ENCODE results near the gene LOC128125822.
"Not testable (repeated sequence)": the region's sequence is repeated elsewhere in the genome, so short reads cannot be mapped to it uniquely, and the experiment has no call there.

Gene LOC128125822

GRCh38 chr6:63584125-63584514, 11.8 kb downstream of the LOC128125822 start:
- Mint-ChIP-seq H3K4me1 (no peaks in the 10 kb centered on the region), H3K36me3 (peaks cover 22% of the 10 kb centered on the region), H3K4me3 (no peak overlapping the region), H3K27me3 (ENCODE audit: insufficient read depth, low read depth) (no peaks in the 10 kb centered on the region), H3K27ac (no peak overlapping the region), H3K9me3 (no peaks in the 10 kb centered on the region)
- no peak overlapping the region for H3K9ac ChIP-seq
- H3K4me2 ChIP-seq, result no peak overlapping the region
- peaks cover 25% of the 10 kb centered on the region for H3K36me3 ChIP-seq
- no peak overlapping the region for H3K4me3 ChIP-seq
- H3K4me1 ChIP-seq, result no peaks in the 10 kb centered on the region
- H3K9me3 ChIP-seq (ENCODE audit: low read depth), result no peaks in the 10 kb centered on the region
- H3K79me2 ChIP-seq (ENCODE audit: low read depth), result peaks cover 8% of the 10 kb centered on the region
- peaks cover 21% of the 10 kb centered on the region for H4K20me1 ChIP-seq (ENCODE audit: low read depth)
- TF ChIP-seq CTCF (IDR thresholded peaks at IDR 0.05), result no peak
- no peak for TF ChIP-seq EZH2 (IDR thresholded peaks at IDR 0.05)
- TF ChIP-seq EZH2phosphoT487 (IDR thresholded peaks at IDR 0.05), result no peak
- H3K27me3 ChIP-seq, result no peaks in the 10 kb centered on the region
- H2AFZ ChIP-seq (replicated peaks), result no peak overlapping the region
- no peak overlapping the region for H3K27ac ChIP-seq
- DNase-seq (ENCODE audit: low spot score), result no peak
- peaks cover 42% of the 10 kb centered on the region for H3F3A ChIP-seq (ENCODE audit: low read depth)

- Histone ChIP-seq H2AFZ (replicated peaks) (no peak overlapping the region), H3K9me3 (ENCODE audit: low read depth) (no peaks in the 10 kb centered on the region), H3K36me3 (peaks cover 21% of the 10 kb centered on the region), H4K20me1 (ENCODE audit: low read depth) (peaks cover 16% of the 10 kb centered on the region), H3K79me2 (ENCODE audit: low read depth) (peaks cover 4% of the 10 kb centered on the region), H3K27ac (no peak overlapping the region), H3K9ac (no peak overlapping the region), H3K27me3 (no peaks in the 10 kb centered on the region), H3K4me1 (peaks cover under 1% of the 10 kb centered on the region), H3K4me3 (no peak overlapping the region), H3K4me2 (no peak overlapping the region), H3F3A (ENCODE audit: low read depth) (peaks cover 42% of the 10 kb centered on the region)
- Mint-ChIP-seq H3K27ac (no peak overlapping the region), H3K36me3 (peaks cover 21% of the 10 kb centered on the region), H3K4me1 (no peaks in the 10 kb centered on the region), H3K9me3 (no peaks in the 10 kb centered on the region), H3K4me3 (no peak overlapping the region), H3K27me3 (ENCODE audit: insufficient read depth, low read depth) (no peaks in the 10 kb centered on the region)
- no peak for DNase-seq (ENCODE audit: low spot score)
- TF ChIP-seq CTCF (IDR thresholded peaks at IDR 0.05) (no peak), EZH2phosphoT487 (IDR thresholded peaks at IDR 0.05) (no peak), EZH2 (IDR thresholded peaks at IDR 0.05) (no peak)
These were observed 12.3 kb downstream of the LOC128125822 start for GRCh38 chr6:63584566-63584965.

GRCh38 chr6:63585652-63586051, 13.4 kb downstream of the LOC128125822 start:
- H3K4me2 ChIP-seq; H3K36me3 ChIP-seq; H3K9ac ChIP-seq; H3K4me3 Mint-ChIP-seq; H3K4me1 Mint-ChIP-seq; H3K27me3 Mint-ChIP-seq (ENCODE audit: insufficient read depth, low read depth); H3K4me1 ChIP-seq; H3K9me3 Mint-ChIP-seq; H3K9me3 ChIP-seq (ENCODE audit: low read depth); H3K79me2 ChIP-seq (ENCODE audit: low read depth); H3K4me3 ChIP-seq; DNase-seq (ENCODE audit: low spot score); H3K27me3 ChIP-seq; H2AFZ ChIP-seq (replicated peaks); H3K27ac ChIP-seq; H3K27ac Mint-ChIP-seq: not testable (repeated sequence)
- H4K20me1 ChIP-seq (ENCODE audit: low read depth), result peaks cover 12% of the 10 kb centered on the region
- H3F3A ChIP-seq (ENCODE audit: low read depth), result peaks cover 33% of the 10 kb centered on the region
- peaks cover 12% of the 10 kb centered on the region for H3K36me3 Mint-ChIP-seq

- TF ChIP-seq EZH2phosphoT487 (IDR thresholded peaks at IDR 0.05) (no peak), CTCF (IDR thresholded peaks at IDR 0.05) (no peak), EZH2 (IDR thresholded peaks at IDR 0.05) (no peak)
- peak; percentile 21 for DNase-seq (ENCODE audit: low spot score)
- H3K9me3 ChIP-seq (ENCODE audit: low read depth), result no peaks in the 10 kb centered on the region
- H3K4me3 ChIP-seq, result no peak overlapping the region
- Mint-ChIP-seq H3K4me1 (peaks cover 6% of the 10 kb centered on the region), H3K27me3 (ENCODE audit: insufficient read depth, low read depth) (no peaks in the 10 kb centered on the region), H3K4me3 (no peak overlapping the region), H3K9me3 (no peaks in the 10 kb centered on the region), H3K27ac (peak overlapping the region; percentile 44), H3K36me3 (no peaks in the 10 kb centered on the region)
- no peaks in the 10 kb centered on the region for H3K27me3 ChIP-seq
- no peak overlapping the region for H2AFZ ChIP-seq (replicated peaks)
- H3K9ac ChIP-seq, result no peak overlapping the region
- no peak overlapping the region for H3K4me2 ChIP-seq
- no peaks in the 10 kb centered on the region for H4K20me1 ChIP-seq (ENCODE audit: low read depth)
- H3K4me1 ChIP-seq, result peaks cover 9% of the 10 kb centered on the region
- no peaks in the 10 kb centered on the region for H3K36me3 ChIP-seq
- no peak overlapping the region for H3K27ac ChIP-seq
- H3K79me2 ChIP-seq (ENCODE audit: low read depth), result no peaks in the 10 kb centered on the region
- no peaks in the 10 kb centered on the region for H3F3A ChIP-seq (ENCODE audit: low read depth)
These were observed 17.7 kb downstream of the LOC128125822 start for GRCh38 chr6:63589952-63590411.
